ENCODE results near the gene SPNS3. TPM values are rescaled to one million over a fixed set of nuclear protein-coding genes. Genes with fewer than 3 reads are reported as not detected.

Gene SPNS3
- total and polyA plus RNA-seq, 8 donors = 0.55 to 1.1 (median 1.0) TPM; not detected in 1

- no peaks in the 10 kb centered on the region for H3K36me3 ChIP-seq
- no peak overlapping the region for H3K4me3 ChIP-seq
- no peak for TF ChIP-seq CTCF (IDR thresholded peaks at IDR 0.05)
- no peak overlapping the region for H3K27ac ChIP-seq
- DNase-seq (no peak), ATAC-seq (no peak)
- intact Hi-C loops (cut with DNase I) = no loop called here
- H3K9me3 ChIP-seq = no peaks in the 10 kb centered on the region
- no peaks in the 10 kb centered on the region for H3K27me3 ChIP-seq
- peaks cover 8 to 32% of the 10 kb centered on the region in 2 donors for H3K4me1 ChIP-seq
Observed at GRCh38 chr17:4479982-4480751, 46.4 kb downstream of the SPNS3 start.

- ATAC-seq = no peak
- peak overlapping the region in 1 of 2 donors; percentile 28 for H3K27ac ChIP-seq
- no peak for DNase-seq
- no peaks in the 10 kb centered on the region for H3K9me3 ChIP-seq
- no peaks in the 10 kb centered on the region for H3K27me3 ChIP-seq
- no peak overlapping the region for H3K4me3 ChIP-seq
- TF ChIP-seq CTCF (IDR thresholded peaks at IDR 0.05) = no peak
- no peaks in the 10 kb centered on the region for H3K36me3 ChIP-seq
- H3K4me1 ChIP-seq = peaks cover 8 to 39% of the 10 kb centered on the region in 2 donors
- intact Hi-C loops (cut with DNase I) = no loop called here
Observed at GRCh38 chr17:4480929-4481898, 47.5 kb downstream of the SPNS3 start.

GRCh38 chr17:4482338-4483011 is 48.7 kb downstream of the SPNS3 start:
- Histone ChIP-seq H3K9me3 (no peaks in the 10 kb centered on the region), H3K27ac (peak overlapping the region; percentile 78 to 83), H3K4me3 (no peak overlapping the region), H3K27me3 (no peaks in the 10 kb centered on the region), H3K36me3 (no peaks in the 10 kb centered on the region), H3K4me1 (peaks cover 8 to 36% of the 10 kb centered on the region in 2 donors)
- DNase-seq (no peak), ATAC-seq (no peak)
- no peak for TF ChIP-seq CTCF (IDR thresholded peaks at IDR 0.05)
- intact Hi-C loops (cut with DNase I) = no loop called here

- intact Hi-C loops (cut with DNase I) = no loop called here
- peak; percentile 85 for ATAC-seq
- peak in 2 of 4 donors; percentile 37 to 79 for DNase-seq
- no peak for TF ChIP-seq CTCF (IDR thresholded peaks at IDR 0.05)
- no peak overlapping the region for H3K4me3 ChIP-seq
- no peaks in the 10 kb centered on the region for H3K27me3 ChIP-seq
- H3K36me3 ChIP-seq = no peaks in the 10 kb centered on the region
- H3K9me3 ChIP-seq = no peaks in the 10 kb centered on the region
- H3K27ac ChIP-seq = peak overlapping the region; percentile 78 to 83
- H3K4me1 ChIP-seq = peaks cover 8 to 36% of the 10 kb centered on the region in 2 donors
Observed at GRCh38 chr17:4483012-4483840, 49.5 kb downstream of the SPNS3 start.

Data from left lung (tissue), 10 donors.